A673 (cell line): ENCODE data around the gene MBOAT7.

ENCODE experiments used
- EZH2 ChIP-seq: fragments of 200-600 bp; sonication (generic); IDR thresholded peaks from 2 replicates; pipeline ENCODE4 v1.6.1; 2017; ENCODE audit warnings: borderline replicate concordance, low read depth, mild to moderate bottlenecking, mixed read lengths, antibody characterized with exemption, low read length; ENCODE audit not compliant: poor library complexity, severe bottlenecking
- TF ChIP-seq, protein P1 (sequence below): fragments of 300-800, 200-600 bp; sonication (generic); conservative IDR thresholded peaks from 2 replicates; pipeline ENCODE4 v1.5.1; 2017; ENCODE audit warnings: low read depth, mild to moderate bottlenecking, antibody characterized with exemption, low read length, moderate library complexity, mixed read lengths

DNA sequence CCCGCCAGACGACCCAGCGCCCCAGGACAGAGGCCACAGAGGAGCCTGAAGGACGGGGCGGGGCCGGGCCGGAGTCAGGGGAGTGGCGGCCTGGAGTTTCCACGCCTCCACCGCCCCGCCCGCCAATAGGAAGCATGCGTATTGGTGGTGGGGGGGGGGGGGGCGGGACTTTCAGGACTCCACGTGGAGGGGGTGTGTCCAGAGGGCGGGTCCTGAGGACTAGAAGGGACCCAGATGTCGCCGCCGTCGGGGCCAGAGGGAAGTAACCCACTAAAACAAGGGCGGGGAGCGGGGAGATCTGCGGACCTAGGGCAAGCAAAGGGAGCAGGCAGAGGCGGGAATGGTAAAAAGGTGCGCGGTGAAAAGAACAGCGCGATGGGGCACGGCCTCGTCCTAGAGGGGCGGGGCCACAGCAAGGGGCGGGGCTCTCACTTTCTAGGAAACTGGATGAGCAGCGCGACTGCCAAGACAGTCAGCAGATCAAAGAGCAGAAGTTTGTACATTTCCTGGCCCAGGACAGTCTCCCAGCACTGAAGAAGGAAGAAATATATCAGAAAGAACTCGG lies 27.1 kb downstream of the MBOAT7 start:
- TF ChIP-seq, protein P1, sequence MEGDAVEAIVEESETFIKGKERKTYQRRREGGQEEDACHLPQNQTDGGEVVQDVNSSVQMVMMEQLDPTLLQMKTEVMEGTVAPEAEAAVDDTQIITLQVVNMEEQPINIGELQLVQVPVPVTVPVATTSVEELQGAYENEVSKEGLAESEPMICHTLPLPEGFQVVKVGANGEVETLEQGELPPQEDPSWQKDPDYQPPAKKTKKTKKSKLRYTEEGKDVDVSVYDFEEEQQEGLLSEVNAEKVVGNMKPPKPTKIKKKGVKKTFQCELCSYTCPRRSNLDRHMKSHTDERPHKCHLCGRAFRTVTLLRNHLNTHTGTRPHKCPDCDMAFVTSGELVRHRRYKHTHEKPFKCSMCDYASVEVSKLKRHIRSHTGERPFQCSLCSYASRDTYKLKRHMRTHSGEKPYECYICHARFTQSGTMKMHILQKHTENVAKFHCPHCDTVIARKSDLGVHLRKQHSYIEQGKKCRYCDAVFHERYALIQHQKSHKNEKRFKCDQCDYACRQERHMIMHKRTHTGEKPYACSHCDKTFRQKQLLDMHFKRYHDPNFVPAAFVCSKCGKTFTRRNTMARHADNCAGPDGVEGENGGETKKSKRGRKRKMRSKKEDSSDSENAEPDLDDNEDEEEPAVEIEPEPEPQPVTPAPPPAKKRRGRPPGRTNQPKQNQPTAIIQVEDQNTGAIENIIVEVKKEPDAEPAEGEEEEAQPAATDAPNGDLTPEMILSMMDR: no peak
- TF ChIP-seq EZH2: no peak
